Hippocampal formation (tissue), 2 donors: ENCODE data around the gene DOCK11.
"Not testable (repeated sequence)": the region's sequence is repeated elsewhere in the genome, so short reads cannot be mapped to it uniquely, and the experiment has no call there.

Experiments
- DNase-seq, 2 donors: peaks; one replicate each; lab custom pipeline; 2025; lab: John Stamatoyannopoulos, UW

DOCK11 gene

DNA sequence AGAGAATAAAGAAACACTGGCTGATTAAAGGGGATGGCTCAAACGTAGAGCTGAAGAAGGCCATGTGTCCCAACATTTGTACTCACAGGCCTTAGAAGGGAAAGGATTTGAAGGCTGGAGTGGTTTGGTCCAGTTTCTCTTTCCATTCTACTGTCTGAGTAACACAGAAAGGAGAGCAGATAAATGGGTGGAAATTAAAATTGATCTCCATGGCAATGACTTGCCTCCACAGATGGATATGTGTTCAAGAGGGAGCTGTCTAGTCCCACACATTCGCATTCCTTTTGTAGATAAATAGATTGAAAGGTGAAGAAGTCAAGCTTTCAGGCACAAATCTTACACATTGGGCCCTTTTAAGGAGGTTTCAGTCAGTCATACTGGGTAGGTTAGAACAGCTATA lies 74.6 kb downstream of the DOCK11 start:
- no peak for DNase-seq

DNA sequence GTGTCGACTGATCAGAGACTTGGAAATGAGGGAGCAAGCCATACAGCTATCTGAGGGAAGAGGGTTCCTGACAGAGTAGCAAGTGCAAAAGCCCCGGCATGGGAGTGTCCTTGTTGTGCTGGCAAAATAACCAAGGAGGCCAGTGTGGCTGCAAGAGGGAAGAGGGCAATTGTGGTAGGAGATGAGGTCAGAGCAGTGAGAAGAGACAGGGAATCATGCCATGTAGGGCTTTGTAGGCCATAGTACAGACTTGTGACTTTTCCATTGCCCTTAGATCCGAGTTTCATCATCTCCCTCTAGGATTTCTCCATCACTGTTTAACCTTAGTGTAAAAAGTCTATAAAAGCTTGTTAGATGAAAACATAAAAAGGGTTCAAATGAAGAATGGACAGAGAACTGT lies 76.2 kb downstream of the DOCK11 start:
- DNase-seq = no peak

DNA sequence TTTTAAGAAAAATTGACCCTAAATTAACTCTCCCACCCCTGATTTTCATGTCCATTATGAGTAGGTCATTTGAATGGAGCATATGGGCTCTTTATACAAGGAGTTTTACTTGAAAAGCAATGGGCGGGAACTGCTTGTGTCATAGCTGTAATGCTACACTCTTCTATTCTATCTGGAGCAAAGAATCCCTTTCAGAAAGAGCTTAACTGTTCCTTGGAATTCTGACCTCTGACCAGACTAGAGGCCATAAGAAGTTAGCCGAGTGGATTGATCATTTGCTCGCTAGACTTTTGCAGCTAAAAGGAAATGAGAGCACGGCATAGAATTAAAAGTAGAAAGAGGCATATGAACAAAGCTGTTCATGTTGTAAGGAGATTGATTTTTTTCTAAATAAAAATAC lies 79.1 kb downstream of the DOCK11 start:
- DNase-seq = no peak

DNA sequence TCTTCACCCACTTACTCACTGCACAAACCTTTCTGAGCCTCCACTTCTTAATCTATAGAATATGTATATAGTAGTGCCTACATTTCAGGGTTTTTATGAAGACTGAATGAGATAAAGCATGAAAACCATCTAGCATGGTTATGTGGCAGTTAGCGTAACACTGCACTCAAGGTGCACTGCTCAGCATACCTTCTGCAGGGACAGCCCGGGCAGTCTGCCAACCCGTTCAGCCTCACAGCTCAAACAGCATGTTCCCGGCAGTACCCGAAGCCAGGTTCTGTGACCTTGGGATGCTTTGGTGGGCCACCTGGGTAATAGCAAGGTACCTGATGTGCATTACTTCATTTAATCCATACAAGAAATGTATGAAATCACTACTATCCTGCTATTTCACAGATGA lies 81.4 kb downstream of the DOCK11 start:
- no peak for DNase-seq

DNA sequence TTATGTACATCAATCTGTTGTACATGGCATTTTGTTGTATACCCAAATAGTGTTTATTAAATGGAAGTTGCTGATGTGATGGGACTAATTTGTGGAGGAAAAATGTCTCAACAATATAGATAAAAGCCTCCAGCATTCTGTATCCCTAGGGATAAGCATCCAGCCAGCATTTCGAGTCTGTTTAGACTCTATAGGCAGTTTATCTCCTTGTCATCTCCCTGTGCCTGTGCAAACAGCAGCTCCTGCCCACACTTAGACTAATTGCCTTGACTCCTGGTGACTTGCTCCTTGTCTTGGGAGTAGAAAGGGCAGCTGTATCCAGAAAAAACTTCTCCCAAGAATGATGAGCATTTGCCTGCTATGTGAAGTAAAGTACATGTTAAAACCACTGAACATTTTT lies 83.8 kb downstream of the DOCK11 start:
- no peak for DNase-seq

DNA sequence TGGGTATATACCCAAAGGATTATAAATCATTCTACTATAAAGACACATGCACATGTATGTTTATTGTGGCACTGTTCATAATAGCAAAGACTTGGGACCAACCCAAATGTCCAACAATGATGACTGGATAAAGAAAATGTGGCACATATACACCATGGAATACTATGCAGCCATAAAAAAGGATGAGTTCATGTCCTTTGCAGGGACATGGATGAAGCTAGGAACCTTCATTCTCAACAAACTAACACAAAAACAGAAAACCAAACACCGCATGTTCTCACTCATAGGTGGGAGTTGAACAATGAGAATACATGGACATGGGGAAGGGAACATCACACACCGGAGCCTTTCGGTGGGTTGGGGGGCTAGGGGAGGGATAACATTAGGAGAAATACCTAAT lies 87.3 kb downstream of the DOCK11 start:
- not testable (repeated sequence) for DNase-seq

DNA sequence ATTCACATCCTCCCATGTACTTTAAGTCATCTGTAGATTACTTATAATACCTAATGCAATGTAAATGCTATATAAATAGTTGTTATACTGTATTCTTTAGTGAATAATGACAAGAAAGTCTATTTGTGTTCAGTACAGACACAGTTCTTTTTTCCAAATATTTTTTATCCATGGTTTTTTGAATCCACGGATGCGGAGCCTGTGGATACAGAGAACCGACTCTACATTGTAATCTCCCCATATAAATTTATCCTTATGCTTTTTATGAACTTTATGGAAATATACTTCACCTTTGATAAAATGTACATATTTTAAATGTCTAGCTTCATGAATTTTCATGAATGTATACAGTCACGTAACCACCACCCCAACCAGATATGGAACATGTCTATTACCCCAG lies 88.2 kb downstream of the DOCK11 start:
- DNase-seq = no peak

DNA sequence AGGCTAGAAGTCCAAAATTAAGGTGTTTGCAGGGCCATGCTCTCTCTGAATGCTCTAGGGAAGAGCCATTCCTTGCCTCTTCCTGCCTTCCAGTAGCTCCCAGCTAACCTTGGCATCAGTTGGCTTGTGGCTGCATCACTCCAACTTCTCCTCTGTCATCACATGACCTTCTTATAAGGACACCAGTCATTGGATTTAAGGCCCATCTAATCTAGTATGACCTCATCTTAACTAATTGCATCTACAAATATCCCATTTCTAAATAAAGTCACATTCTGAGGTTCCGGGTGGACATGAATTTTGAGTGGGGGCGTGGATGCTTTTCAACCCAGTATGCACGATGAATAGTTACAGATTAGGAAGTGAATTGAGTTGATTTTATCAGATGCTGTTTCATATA lies 89.7 kb downstream of the DOCK11 start:
- DNase-seq = no peak

DNA sequence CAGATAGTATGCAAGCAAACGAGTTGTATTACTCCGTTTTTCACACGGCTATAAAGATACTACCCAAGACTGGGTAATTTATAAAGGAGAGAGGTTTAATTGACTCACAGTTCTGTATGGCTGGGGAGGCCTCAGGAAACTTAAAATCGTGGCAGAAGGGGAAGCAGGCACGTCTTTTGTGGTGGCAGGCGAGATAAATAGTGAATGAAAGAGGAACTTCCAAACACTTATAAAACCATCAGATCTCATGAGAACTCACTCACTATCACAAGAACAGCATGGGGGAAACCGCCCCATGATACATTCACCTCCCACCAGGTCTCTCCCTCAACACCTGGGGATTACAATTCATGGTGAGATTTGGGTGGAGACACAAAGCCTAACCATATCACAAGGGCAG lies 90.6 kb downstream of the DOCK11 start:
- not testable (repeated sequence) for DNase-seq

DNA sequence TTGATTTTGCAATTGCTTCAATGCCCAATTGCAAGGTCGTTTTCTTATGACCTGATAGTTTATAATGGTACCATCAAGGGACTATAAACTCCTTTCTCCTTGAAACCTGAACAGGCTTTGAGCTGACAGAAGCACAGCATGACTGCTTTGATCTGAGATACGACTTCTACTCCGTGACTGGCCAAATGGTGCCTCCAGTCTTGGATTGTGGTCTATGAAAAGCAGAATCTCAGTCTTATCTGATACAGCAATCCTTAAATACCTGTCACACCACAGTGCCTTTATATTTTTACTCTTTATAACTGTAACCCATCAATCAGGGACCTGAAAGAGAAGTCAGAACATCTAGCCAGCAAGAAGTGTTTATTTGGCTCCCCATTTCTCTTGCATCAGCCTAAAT lies 93.1 kb downstream of the DOCK11 start:
- no peak for DNase-seq

DNA sequence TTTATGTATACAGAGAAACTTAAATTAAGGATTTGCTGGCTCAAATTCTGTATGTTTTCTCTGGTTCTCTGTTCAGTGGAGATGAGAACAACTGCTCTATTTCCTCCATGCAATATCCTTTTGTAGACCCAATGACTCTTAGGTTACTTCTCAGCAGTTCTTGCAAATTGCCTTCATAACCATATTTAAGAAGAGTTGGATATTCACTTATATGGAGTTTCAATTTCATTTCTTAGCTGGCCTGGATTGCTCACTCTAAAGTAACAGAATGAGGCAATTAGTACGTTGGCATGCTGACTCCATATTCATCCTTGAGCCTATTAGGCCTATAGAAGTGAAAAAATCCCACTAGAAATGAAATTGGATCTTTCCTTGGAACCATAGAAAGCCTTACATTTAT lies 93.6 kb downstream of the DOCK11 start:
- DNase-seq = no peak

DNA sequence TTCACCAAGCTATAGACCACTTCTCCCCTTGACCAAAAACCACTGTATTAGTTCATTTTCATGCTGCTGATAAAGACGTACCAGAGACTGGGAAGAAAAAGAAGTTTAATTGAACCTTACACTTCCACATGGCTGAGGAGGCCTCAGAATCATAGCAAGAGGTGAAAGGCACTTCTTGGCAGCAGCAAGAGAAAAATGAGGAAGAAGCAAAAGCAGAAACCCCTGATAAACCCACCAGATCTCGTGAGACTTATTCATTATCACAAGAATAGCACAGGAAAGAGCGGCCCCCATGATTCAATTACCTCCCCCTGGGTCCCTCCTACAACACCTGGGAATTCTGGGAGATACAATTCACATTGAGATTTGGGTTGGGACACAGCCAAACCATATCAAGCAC lies 97.8 kb downstream of the DOCK11 start:
- no peak for DNase-seq

DNA sequence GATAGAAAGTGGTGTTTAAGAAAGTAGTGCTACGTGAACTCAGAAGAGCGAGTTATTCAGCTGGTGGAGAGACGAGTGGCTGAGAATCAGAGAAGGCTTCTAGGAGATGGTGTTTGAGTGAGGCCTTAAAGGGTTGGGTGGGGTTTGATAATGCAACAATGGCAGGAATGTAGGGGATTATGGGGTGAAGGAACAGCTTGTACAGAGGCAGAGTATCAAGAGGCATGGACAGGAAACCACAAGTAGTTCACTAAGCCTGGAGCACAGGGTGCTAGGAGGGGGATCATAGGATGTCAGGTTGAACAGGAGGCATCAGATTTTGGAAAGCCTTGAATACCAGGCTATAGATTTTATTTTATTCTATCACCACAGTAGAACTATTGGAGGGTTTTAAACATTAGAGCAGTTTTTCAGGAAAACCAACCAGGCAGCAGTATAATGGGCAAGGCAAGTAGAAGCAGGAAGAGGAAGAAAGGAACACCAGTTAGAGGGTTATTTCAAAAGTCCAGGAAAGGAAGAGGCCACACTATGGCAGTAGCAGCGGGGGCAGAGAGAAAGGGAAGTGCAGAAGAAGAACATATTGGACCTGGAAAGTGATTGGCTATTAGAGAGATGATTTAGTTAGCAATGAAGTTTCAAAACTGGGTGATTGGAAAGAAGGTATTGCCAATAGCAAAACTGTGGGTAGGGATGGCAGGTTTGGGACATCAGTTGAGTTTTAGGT lies 99.2 kb downstream of the DOCK11 start:
- DNase-seq = no peak

DNA sequence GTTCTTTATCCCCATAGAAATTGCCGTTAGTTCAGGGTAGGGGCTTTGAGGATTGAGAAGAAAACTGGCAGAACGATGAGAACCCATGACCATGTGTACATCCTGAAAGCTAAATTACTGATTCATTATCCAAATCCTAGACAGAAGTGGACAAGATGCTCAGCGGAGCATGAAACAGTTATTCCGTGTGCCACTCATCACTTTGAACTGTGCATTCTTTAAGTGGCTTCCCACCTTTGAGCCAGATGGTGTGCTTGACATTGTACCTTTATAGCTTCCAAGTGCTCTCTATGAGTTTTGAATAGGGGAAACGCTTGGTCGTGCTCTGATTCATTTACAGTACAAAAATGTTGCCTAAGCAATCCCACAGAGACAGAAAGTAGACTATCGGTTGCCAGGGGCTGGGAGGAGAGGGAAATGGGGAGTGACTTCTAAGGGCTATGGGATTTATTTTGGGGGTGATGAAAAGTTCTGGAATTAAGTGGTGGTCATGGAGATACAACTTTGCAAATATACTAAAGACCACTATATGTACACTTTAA lies 100.0 kb downstream of the DOCK11 start:
- no peak for DNase-seq

DNA sequence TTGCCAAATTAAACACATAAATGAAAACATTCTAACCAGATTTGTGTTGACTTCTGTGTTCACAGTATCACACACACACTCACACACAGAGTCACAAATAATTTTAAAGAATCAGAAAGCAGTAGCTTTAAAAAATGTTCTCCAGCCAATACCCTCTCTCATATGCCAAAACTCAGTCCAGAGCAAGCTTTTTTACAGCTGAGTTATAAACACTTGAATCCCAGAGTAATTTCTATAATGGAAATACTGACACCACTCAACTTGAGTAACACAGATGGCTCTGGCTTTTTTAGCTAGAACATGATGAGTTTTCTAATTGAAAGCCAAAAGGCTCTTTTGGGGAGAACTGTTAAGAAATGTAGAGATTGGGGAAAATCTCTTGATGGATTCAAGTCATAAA lies 100.8 kb downstream of the DOCK11 start:
- no peak for DNase-seq

DNA sequence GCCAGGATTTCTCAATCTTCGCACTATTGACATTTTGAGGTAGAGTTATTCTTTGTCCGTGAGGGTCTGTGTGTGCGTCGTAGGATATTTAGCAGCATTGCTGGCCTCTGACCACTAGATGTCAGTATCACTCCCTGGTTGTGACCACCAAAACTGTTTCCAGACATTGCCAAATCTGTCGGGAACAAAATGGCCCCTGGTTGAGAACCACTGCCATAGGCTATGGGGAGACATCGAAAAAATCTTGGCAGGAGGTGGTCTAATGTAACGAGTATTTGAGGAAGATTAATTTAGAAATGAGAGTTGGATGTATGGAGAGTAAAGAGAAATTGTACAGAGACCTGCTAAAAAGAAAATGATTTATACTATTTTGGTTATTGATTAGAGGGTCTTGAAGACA lies 108.4 kb downstream of the DOCK11 start:
- peak; percentile 6 to 63 for DNase-seq

DNA sequence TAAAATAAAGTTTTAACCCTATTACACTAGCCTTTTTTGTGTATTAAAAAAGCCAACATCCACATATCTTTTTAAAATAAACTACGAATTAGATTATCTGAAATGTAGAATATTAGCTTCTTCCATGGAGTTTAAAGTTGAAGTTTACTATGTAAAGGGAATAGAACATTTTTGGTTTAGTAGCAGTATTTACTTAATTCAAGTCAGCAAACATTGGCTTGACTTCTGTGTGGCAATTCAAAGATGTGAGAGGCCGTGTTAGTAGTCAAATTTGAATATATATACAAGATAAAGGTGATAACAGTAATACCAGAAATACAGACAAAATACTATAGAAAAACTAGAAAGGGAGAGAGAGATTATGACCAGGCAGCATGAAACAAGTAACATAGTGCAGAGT lies 116.7 kb downstream of the DOCK11 start:
- no peak for DNase-seq

DNA sequence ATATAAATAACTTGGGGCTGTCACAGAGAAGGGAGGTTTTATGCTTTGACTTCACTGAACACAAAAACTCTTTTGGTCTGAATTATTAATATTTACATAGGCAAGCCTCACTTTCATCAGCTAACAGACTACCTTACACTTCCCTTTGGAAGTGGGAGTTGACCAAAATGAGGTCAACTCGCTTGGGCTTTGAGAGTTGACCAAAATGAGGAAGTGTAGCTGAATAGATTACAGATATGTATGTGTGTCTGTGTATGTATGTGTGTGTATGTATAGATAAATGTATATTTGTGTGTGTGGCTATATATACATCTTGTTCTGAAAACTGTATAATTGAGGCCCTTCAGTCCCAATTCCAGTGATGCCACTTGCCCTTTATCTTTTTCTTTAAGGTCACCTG lies 118.5 kb downstream of the DOCK11 start:
- DNase-seq = no peak

DNA sequence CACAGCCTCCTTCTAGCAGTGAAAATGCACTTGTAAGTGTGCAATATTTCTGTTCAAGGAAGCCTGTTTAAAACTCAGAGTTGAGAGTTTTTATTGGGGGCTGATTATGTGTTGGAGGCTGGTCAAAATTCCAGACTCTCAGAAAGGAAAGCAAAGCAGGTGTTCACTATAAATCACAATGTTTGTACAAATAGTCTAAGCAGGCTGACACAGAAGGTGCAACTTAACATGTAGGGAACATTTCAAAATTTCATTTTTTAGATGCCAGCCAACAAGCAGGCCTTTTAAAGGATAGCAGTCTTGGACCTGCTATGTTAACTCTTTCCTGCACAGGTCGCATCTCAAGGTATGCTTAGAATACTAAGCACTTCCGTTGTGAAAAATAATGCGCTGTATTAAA lies 119.5 kb downstream of the DOCK11 start:
- no peak for DNase-seq

DNA sequence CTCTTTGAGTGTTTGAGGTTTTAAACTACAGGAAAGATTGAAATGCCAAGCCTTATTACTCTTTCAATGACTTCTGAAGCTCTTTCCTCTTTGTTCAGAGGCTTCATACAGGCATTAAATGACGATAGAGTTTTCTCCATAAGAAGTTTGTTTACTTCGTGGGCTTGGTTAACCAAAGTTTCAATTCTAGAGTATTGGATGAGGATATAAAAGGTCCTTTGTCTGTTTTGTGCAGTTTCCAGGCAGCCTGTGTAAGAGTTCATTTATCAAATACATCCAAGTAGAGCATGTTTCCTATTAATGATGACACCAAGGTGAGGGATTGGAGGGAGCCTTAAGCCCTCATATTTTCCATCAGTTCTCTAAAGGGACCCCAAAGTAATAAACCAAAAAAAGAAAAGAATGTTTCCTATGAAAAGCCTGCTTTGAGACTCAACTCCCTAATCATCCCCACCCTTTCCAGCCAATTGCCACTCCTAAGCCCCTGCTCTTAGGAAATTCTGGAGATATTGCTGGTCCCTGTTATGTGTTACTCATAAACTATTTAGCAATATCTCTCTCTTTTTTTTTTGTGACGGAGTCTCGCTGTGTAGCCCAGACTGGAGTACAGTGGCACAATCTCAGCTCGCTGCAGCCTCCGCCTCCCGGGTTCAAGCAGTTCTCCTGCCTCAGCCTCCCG lies 125.6 kb downstream of the DOCK11 start:
- DNase-seq = no peak

DNA sequence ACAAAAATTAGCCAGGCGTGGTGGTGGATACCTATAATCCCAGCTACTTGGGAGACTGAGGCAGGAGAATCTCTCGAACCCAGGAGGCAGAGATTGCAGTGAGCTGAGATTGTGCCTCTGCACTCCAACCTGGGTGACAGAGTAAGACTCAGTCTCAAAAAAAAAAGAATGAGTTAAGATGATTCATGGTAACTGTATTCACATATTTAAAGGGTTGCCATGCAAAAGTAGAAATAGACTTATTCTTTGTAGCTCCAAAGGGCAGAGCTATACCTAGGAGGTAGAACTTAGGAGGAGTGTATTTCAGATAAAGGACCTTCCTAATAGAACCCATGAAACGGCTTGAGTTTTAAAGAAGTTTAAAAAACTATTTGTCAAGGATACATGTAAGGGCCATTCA lies 127.4 kb downstream of the DOCK11 start:
- no peak for DNase-seq

DNA sequence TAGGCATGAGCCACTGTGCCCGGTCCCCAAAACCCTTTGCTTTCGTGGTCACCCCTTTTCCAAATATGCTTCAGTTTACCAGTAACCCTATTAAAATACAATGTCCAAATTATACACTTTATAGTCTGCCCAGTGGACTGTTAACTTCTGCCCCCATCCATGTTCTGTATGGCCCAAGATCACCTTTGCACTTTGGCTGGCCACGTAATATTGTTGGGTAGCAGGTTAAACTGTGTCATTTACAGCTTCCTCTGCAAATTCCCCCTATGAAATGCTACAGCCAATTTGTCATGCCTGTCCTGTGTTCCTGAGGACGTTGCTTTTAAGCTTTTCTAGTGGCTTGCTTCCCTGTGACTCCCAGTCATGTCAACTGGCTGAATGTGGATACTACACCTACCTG lies 130.7 kb downstream of the DOCK11 start:
- DNase-seq = no peak

DNA sequence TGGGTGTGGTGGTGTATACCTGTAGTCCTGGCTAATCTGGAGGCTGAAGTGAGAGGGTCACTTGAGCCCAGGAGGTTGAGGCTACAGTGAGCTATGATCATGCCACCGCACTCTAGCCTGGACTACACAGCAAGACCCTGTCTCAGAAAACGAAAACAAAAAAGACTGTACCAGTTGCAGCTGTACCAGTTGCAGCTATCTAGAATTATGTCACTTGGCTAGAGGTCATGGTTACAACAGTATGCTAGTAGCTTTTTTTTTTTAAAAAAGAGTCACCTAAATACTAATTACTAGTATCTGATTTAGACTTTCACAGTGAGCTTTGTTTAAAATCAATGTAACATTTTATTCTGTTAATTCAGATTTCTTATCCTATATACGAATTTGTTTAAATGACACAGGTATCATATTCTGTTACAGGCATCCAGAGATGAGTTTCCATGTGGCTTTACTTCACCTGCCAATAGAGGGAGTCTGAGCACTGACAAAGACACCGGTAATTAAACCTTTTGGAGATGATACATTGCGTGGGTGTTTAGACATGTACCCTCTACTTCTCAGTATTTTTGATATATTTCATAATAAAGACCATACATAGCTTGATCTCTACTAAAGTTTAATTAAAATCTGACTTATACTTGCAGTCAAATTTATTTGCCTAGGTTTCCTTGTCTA lies 131.6 kb downstream of the DOCK11 start:
- DNase-seq = no peak
